ENCODE data around the gene OAF.

OAF gene

DNA sequence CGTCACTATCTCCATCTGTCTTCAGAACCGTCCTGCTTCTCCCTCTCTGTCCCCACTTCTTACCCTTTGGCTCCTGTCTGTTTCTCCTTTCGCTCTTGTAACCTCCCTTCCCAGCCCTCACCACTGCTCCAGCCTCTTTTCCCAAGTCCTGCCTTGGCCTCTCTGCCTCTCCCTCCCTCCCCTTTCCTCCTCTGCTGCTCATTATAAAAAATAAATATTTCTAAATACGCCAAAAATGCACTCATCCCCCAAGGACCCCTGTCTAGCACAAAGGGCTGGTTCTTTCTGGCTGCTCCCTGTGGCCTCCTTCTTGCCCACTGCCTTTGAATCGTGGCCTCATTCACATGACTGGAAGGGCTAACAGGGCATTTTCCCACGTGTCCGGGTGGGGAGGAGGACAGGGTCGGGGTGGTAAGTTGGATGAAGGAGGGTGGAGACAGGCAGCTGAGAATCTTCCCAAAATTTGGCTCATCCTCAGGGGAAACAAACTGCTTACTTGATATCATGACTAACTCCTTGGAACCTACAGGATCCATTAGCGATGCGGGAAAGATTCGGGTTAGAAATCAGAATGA, 26.4 kb upstream of the OAF start:
- no peak for DNase-seq

DNA sequence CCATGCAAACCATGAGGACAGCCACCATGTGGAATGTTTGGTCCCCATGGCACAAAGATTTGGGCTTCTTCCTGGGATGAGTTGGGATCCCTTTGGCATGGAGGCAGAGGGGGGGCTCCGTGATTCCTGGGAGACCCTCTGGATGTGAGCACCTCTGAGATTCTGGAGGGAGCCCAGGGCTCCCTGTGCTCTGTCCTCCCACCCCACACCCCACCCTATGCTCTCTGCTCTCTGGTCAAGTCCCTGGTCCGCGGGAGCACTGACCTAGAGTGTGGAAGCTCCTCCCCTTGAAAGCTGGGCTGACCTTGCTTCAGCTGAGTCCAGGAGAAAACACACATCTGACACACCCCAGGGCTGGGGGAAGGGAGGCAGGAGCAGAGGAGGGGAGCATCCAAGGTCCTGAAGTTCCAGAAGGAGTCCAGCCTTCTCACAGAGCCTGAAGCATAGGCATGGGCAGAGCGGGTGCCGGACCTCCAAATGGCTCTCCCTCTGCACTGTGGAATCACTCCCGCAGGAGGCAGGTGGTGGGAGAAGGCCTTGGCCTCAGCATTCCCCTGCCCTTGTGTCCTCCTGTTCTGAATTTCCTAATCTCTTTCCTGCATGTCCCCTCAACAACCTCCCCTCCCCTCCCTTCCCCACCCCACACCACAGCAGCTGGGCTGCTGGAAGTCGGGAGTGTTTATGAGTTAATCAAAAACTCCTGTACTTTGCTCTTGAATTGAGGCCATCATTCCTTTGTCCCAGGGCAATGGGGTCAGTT, 25.7 kb upstream of the OAF start:
- no peak for DNase-seq

DNA sequence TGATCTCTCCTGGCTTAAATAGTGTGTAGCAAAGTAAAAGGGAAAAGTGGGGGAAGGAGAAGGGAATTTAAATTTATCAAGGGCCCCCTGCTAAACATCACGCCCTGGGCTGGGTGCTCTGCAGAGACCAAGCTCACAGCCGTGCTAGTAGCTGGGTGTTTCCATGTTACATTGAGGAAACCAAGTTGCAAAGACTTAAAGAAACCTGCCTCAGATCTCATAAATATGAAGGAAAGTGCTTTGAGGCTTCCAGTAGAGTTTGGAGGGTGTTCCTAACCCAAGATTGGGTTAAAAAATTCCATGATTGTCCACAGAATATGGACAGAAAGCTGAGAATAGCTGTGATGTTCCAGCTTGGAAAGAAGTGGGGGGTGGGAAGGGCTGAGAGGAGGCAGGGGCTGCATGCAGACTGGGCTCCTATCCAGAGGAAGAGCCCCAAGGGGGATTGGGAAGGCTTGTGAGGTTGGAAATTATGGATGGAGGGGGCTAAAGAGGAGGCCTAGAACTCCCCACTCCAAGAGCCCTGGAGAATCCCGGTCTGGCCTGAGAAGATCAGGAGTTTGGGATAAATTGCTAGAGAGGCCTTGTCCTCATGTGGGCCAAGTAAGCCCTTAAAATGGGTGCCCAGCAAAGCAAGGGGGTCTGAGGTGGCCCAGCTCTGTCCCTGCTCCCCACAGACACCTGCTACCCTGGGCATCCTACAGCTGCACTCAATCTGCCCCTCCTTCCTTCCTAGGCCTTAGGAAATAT, 25.0 kb upstream of the OAF start:
- no peak for DNase-seq

DNA sequence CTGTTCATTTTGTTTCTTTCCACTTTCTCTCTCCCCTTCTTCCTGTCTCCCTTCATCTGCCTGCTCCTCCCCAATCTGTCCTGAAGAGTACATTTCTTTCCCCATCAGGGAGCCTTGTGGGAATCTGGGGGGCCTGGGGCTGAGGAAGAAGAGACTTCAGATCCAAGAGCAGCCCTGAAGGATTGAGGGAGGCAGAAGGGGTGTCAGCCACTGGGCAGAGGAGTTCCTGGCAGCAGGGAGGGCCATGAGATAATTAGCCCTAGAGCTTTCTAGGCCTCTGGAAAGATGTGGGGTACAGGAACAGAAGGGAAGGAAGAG, 24.4 kb upstream of the OAF start:
- no peak for DNase-seq

DNA sequence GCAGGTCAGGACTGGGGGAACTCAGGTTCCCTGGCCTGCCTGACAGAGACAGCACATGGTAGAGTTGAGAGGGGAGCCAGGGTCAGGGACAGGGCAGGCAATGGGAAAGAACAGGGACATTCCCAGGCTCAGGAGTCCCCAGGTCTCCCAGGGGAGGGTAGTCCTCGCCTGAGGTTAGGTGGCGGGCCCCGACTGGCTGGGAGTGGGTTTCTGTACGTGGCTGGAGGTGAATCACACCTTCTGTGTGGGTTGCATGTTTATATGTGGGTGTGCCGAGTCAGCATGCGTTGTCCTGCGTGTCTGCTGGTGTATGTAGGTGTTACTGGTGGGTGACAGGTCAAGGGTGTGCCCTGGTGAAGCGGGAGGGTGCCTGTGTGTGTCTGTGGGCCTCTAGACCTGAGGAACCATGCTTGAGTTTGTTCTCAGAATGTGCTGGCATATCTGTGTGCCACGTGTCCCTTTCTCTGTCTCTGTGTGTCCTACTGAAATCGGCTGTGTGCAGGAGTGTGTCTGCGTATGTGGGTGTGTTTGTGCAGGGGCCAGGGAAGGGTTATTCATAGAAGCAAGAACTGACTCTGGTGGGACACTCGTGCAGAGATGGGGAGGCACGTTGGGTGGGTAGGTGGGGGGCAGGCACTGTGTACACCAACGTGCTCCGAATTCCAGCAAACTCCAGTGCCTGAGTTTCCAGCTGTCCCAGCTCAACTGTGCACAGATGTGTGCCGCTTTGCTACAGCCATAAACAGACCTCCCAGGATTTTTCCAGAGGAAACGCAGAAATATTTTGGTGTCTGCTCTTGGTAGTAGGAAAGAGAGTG, 23.8 kb upstream of the OAF start:
- no peak for DNase-seq

DNA sequence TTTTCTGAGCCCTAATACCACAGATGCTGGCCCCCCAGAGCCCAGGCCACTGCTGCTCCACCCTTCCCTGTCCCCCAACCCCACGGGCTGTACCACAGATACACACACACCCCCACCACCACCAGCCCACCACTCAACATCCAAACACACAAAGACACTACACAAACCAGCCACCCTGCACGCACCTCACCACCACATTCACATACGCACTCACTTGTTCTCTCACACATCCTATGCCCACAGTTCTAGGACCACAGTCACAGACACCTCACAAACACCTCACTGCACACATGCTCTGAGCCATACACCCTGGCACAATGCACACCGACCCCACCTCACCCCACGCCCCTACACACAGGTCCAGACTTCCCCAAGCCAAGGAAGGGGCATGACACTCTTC, 22.5 kb upstream of the OAF start:
- DNase-seq, result no peak

DNA sequence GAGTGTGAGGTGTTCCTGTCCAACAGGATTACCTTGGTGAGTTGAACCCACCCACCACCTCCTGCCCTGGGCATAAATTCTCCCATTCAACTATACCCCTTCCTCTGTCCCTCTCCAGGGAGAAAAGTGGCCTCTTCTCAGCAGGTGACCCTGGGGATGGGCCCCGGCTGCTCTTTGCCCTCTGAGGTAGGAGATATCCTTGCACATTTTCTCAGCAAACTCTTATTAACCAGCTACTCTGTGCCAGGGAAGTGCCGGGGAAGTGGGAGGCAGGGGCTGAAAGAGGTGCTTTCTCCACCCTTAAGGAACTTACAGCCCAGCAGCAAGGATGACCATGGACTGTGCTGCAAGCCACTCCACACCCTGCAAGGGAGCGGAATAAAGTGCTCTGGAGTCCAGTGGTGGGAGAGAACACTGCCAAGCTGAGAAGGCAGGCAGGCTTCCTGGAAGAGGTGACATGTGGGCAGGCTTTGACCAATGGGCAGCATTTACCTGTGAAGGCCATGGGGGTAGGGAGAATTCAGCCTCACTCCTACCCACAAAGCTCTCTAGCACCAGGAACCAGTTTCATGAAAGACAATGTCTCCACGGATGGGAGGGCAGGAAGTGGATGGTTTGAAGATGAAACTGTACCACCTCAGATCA, 21.9 kb upstream of the OAF start:
- DNase-seq, result no peak

DNA sequence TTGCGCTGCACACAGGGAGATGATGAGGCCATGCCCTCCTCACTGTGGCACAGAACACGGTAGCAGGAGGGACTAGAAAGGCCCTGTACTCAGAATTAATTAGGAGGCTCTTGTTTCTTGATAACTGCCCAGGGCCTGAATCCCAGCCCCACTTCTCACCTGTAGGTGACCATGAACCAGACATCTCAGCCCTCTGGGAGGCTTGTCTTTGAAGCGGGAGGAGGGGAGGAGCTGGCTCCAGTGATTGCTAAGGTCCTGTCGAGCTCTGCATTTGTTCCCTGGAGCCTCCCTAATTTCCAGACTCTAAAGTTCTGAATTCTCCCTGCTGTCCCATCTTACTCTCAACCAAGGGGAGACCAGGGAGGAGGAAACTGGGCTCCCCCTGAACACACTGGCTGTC, 19.8 kb upstream of the OAF start:
- DNase-seq, result no peak

DNA sequence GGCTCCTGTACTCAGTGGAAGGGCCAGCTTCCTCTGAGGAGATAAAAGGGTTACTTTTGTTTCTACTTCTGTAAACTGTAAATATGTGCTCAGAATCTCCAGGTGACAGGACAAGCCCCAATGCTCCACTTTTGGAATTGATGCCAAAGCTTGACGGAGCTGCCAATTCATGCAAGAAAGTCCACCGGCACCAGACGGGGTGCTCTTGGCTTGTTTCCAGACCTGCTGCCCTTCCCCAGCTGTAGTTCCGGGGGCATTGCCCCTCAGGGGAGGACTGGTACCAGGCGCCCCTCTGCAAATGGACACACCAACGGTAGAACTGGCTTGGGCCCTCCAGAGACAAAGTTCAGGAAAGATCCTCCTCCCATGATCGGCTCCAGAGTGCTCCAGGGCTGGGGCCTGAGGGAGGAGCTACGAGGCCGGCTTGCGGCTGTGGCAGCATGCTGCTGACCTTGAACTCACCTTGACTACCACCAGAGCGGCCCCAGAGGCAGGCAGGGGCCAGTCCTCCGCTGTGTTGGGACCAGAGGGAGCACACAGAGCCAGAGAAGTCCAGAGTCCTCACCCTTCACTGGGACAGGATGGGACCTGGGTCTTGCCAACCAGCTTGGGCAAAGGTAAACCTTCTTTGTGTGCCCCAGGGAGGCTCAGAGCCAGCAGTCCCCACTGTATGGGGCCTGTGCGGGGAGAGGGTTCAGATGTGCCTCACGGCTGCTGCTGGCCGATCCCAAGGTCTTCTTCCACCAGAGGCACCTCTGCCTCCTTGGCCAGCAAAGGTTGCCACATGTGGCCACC, 17.8 kb upstream of the OAF start:
- DNase-seq, result no peak

DNA sequence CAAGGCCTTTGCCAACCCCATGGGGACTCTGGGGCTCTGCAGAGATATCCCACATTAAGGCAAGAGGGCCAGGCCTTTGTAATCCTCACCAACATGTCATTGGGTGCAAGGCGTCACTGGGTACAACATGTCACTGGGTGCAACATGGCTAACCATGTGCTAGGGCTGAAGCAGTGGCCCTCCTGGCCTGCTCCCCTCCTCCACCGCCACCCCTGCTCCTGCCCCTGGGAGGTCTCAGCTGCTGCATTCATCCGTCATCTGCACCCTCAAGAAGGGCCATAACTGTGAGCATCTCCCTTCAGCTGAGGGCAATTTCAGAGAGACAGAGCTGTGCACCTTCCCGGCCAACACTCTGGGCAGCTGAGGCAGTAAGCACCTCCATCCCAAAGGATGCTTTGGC, 16.7 kb upstream of the OAF start:
- DNase-seq, result no peak

DNA sequence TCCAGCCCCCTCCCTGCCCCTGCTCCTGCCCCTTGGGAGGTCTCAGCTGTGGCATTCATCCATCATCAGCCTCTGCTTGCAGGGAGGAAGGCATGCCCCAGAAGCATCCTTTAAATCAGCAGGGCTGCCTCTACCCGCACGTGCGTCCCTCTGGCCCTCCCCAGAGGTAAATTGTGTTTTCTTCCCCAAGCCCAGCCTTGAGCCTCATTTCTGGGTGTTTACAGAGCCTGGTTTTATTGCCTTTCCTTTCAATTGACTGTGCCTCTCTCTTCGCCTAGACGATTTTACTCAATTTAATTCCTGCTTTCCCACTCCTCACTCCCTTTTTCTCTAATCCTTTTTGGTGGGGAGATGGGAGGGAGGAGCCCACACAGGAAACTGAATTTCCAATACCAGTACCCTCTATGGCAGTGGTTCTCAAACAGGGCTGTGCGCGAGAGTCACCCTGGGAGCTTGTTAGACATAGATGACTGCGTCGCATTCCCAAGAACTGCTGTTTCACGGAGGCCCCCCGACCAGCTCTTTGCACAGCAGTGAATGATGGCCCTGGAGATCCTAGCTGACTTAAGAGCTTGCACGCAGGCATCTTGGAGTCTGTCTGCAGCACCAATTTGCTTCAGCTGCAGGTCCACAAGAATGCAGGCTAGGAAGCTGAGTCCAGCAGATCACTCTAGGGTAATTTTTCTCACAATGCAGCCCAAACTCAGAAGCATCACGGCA, 15.1 kb upstream of the OAF start:
- no peak for DNase-seq

DNA sequence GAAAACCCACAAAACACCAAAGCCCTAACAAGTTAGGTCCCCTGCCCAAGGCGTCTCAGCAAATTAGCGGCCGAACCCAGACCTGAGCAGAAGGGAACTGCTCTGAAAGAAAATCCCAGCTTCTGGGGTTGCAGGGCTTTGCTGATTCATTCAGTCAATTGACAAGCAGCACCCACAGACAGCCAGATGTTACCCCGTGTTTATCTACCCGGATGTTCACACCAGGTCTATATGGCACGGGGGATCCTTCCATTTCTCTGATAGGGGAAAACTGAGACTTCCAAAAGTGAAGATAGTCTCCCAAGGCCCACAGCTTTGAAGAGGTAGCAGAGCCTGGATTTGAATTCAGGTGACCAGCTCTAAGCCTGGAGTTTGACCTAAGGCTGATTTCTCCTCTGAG, 14.0 kb upstream of the OAF start:
- DNase-seq, result no peak

DNA sequence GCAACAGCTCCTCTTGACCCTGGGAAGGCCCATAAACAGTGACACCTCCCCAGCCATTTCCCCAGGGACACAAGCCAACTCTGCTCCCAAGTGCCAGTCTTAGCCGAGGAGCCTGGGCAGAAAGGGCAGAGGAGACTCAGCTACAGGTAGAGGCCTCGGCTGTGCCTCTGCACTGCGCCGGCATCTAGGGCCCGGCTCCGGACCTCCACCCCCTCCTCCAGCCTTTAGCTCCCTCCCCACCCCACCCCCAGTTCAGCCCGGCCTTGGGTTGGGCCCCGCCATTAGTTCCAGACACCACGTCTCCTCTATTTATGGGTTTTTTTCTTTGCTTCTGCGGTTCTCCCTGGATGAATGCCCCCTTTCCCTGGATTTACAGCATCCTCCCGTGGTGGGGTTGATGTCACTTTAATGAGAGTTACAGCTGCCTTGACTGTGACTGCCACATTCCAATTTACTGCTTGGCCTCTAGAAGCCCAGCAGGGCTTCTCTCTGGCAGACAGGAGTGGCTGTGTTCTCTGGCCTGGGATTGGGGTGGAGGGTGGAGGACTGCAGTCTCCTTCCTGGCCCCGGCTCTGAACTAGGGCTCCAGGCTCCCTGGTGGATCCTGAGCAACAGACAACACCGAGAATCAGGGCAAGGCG, 13.5 kb upstream of the OAF start:
- DNase-seq, result no peak

DNA sequence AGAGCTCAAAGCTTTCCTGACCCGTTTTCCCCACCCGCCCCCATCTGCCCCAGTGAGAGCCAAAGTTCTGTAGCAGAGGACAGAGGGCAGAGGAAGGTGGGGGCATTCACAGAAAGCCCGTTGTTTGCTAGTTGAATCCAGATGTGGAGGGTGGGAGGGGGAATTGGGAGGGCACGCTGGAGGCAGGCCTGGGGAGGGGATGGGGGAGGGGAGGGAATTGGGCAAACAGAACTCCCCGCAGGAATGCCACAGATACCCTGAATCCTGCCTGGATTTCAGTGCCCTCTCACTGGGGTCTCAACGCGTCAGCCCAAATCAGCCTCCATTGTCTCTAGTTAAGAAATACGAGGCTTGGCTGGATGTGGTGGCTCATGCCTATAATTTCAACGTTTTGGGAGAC, 12.9 kb upstream of the OAF start:
- no peak for DNase-seq

DNA sequence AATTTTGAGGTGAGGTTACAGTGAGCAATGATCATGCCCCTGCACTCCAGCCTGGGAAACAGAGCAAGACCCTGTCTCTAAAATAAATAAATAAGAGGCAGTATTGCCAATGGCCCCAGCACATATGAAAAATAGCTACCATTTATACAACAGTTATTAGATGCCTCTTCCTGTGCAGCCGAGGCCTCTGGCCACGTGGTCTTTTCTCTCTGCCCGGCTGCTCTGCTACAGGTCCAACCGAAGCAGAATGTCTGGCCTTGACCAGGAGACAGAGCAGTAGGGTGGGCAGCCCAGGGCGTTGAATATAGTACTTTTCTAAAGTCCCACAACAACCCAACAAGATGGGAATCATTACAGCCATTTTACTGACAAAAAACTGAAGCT, 12.4 kb upstream of the OAF start:
- DNase-seq, result no peak

DNA sequence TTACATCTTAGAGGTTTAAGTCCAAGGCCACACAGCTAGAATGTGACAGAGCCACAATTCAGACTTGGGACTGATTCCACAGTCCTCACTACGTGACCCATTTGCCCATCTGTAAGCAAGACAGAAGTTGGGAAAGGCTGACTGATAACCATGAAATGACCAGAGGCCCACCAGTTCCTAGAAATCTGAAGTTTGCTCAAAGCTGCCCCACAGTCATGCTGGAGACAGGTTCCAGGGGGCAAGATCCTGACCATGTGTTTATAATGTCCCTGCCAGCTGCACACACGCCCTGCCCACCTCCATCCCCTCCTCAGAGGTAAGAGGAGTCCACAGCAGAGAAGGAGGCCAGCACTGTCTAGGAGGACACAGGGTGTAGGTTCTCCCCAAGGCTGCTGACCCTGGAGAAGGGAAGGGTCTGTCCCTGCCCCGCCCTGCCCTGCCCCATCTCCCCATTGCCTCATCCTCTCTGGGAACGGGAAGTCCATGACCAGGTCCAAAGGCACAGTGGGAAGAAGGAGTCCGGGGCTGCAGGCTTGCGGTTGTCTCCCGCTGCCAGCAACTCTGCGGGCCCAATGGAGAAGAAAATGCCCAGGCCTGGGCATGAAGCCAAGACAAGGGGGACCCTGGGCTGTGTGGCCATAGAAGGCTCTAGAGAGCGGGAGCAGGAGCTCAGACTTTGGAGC, 11.9 kb upstream of the OAF start:
- DNase-seq, result no peak

DNA sequence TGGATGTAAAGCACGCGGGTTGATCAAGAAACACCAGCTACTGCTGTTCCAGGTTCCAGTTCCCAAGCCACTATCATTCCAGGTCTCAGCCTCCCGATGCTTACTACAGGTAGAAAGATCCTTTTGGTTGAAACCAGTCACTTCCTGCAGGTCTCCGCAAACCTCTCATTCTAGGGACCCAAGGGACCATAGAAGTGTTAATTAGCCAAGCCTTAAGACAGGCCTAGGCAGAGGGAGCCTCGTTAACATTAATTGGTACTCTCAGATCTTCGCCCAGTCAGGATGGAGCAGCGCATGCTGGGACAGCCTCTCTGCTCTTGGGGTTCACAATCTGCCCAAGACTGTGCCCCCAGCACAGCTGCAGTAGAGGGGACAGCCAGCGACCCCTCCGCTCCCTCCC, 11.2 kb upstream of the OAF start:
- DNase-seq, result no peak

DNA sequence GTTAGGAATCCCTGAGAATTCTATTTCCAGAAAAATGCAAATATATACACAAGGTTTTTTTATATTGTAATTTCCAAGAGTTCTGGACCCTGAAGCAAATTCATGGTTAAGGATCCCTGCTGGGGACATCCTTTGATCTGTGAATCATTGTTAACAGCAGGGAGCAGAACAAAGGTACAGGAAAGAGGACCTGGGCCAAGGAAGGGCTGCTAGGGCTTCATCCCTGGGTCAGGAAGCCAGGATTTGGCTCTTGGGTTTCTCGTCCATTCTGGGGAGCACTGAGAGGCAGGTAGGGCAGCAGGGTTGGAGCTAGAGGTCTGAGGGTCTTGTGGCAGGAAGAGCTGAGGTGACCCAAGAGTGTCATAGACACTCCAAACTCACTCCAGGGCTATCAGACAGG, 10.2 kb upstream of the OAF start:
- no peak for DNase-seq

DNA sequence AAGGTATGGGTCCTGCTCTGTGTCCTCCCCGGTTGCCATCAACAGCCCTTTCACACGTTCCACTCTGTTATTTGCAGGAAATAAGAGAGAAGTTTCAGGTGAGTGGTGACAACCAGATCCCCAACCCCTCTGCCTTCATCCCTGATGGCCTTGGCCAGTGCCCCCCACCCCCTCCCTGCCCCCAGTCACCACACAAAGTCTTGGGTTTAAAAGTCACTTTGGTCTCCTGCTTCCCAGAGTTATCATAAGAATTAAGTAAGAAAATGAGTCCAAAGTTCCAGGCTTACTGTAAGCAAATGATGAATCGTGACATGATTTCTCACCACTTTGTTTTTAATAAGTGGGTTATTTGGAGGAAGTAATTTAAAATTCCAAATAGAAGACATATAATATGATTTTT, 9.2 kb upstream of the OAF start:
- DNase-seq, result no peak

DNA sequence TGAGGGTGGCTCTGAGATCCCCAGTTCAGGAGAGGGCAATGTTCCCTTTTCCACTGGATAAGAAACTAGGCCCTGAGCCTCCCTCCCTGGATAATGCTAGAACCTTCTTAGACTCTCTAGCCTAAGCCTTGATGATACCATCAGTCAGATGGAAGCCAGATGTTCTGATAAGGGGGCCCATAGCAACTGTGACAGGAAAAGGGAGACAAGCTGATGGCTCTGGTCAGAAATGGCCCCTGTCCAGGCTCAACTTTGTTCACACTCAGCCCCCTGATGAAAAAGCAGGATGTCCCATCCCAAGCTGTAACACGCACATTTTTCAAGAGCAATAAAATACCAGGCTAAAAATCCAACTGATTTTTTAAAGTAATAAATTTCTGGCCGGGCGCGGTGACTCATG, 7.2 kb upstream of the OAF start:
- no peak for DNase-seq

All from suppressor macrophage treated with lipopolysaccharide for 4 hours (primary cell).